ENCODE results near the gene GRAMD2B. TPM values are rescaled to one million over a fixed set of nuclear protein-coding genes. Genes with fewer than 3 reads are reported as not detected.

Gene GRAMD2B
- total and polyA plus RNA-seq, 2 of the 13 experiments (the other 11 are each of a cell fraction or from before 2014, with no cell fraction given), result 8.1 to 10.6 TPM

GRCh38 chr5:126422994-126423788, at the start of gene GRAMD2B (continued):
- TF ChIP-seq ZFP91 (CRISPR knock-in tag; IDR thresholded peaks at IDR 0.05; ENCODE audit: borderline replicate concordance) (peak; percentile 58; the same call in 1 of the 2 replicates), ZGPAT (CRISPR knock-in tag; IDR thresholded peaks at IDR 0.05) (0 out of 2 replicates have a peak, but pooled peaks have one; percentile 25), ZNF597 (CRISPR knock-in tag; IDR thresholded peaks at IDR 0.05) (no peak), ZNF512B (CRISPR knock-in tag; IDR thresholded peaks at IDR 0.05; ENCODE audit: borderline replicate concordance) (no peak), RBFOX2 (IDR thresholded peaks at IDR 0.05; ENCODE audit: low read depth, low read length) (0 out of 2 replicates have a peak, but pooled peaks have one; percentile 35), ZNF333 (CRISPR knock-in tag; IDR thresholded peaks at IDR 0.05; ENCODE audit: borderline replicate concordance) (no peak), XBP1 (CRISPR knock-in tag; IDR thresholded peaks at IDR 0.05) (no peak), SOX6 (IDR thresholded peaks at IDR 0.05) (no peak), SOX6 (CRISPR knock-in tag; IDR thresholded peaks at IDR 0.05) (no peak), ZBTB38 (CRISPR knock-in tag; IDR thresholded peaks at IDR 0.05) (0 out of 2 replicates have a peak, but pooled peaks have one; percentile 32), HDAC6 (IDR thresholded peaks at IDR 0.05; ENCODE audit: low read depth, low read length) (no peak), ZNF646 (CRISPR knock-in tag; IDR thresholded peaks at IDR 0.05) (no peak), MEIS1 (CRISPR knock-in tag; IDR thresholded peaks at IDR 0.05; ENCODE audit: borderline replicate concordance) (no peak), ZSCAN30 (CRISPR knock-in tag; IDR thresholded peaks at IDR 0.05) (no peak)

Measured in HepG2 (cell line).